Mesenchymal stem cell (in vitro differentiated cells and primary cell): ENCODE data around the gene PPP2R5A.

ENCODE experiments used
- DNase-seq: peaks from one replicate; pipeline ENCODE4 v3.0.0-alpha.2; 2013
- H2AFZ ChIP-seq: one replicate; pipeline ENCODE4 v1.6.1; 2013; ENCODE audit warnings: low read depth, mild to moderate bottlenecking, control low read depth, inconsistent platforms, low read length, moderate library complexity
- H2AK5ac ChIP-seq: 2 replicates; pipeline ENCODE4 v1.6.1; 2013; ENCODE audit warnings: low read length, moderate library complexity, mild to moderate bottlenecking, inconsistent platforms; ENCODE audit not compliant: severe bottlenecking
- H2BK120ac ChIP-seq: one replicate; pipeline ENCODE4 v1.6.1; 2013; ENCODE audit warnings: low read depth, mild to moderate bottlenecking, inconsistent platforms, low read length, moderate library complexity
- H2BK12ac ChIP-seq, 2 experiments: one replicate each; pipeline ENCODE4 v1.6.1; 2013; ENCODE audit warnings: inconsistent platforms in 2 of 2, low read length in 2 of 2, mild to moderate bottlenecking in 2 of 2, moderate library complexity in 2 of 2, control low read depth in 1 of 2
- H2BK15ac ChIP-seq: one replicate; pipeline ENCODE4 v1.6.1; 2013; ENCODE audit warnings: mild to moderate bottlenecking, low read depth, inconsistent platforms; ENCODE audit not compliant: poor library complexity, severe bottlenecking
- H2BK5ac ChIP-seq: 2 replicates; pipeline ENCODE4 v1.6.1; 2013; ENCODE audit warnings: low read depth, mild to moderate bottlenecking, low read length, control low read depth, inconsistent platforms; ENCODE audit not compliant: poor library complexity, severe bottlenecking
- H3K14ac ChIP-seq, 2 experiments: one replicate each; pipeline ENCODE4 v1.6.1; 2013; ENCODE audit warnings: inconsistent platforms in 2 of 2, low read length in 2 of 2, control low read depth in 1 of 2, mild to moderate bottlenecking in 1 of 2, moderate library complexity in 1 of 2
- H3K18ac ChIP-seq, 2 experiments: one replicate each; pipeline ENCODE4 v1.6.1; 2013; ENCODE audit warnings: inconsistent platforms in 2 of 2, low read length in 2 of 2, control low read depth in 1 of 2, low read depth in 1 of 2, mild to moderate bottlenecking in 1 of 2
- H3K23ac ChIP-seq, 2 experiments: one replicate each; pipeline ENCODE4 v1.6.1; 2013; ENCODE audit warnings: inconsistent platforms in 2 of 2, low read length in 2 of 2, mild to moderate bottlenecking in 2 of 2, moderate library complexity in 2 of 2, control low read depth in 1 of 2
- H3K27ac ChIP-seq: 2 replicates; pipeline ENCODE4 v1.5.1; 2013; ENCODE audit warnings: mild to moderate bottlenecking, moderate library complexity, low read length, control low read depth, inconsistent platforms; ENCODE audit not compliant: poor library complexity, severe bottlenecking
- H3K27me3 ChIP-seq, 2 experiments: 2 replicates each; pipeline versions ENCODE4 v1.6.1 to v1.7.0; 2013; ENCODE audit warnings: low read length in 2 of 2, mild to moderate bottlenecking in 2 of 2, moderate library complexity in 2 of 2, control low read depth in 1 of 2, inconsistent platforms in 1 of 2; ENCODE audit not compliant: control insufficient read depth in 1 of 2, insufficient read depth in 1 of 2
- H3K36me3 ChIP-seq, 2 experiments: 2 replicates each; pipeline versions ENCODE4 v1.6.1 to v1.7.0; 2013; ENCODE audit warnings: low read length in 2 of 2, control low read depth in 1 of 2, inconsistent platforms in 1 of 2, low read depth in 1 of 2, mild to moderate bottlenecking in 1 of 2; ENCODE audit not compliant: insufficient read depth in 2 of 2, control insufficient read depth in 1 of 2
- H3K4ac ChIP-seq, 2 experiments: one replicate each; pipeline ENCODE4 v1.6.1; 2013; ENCODE audit warnings: inconsistent platforms in 2 of 2, low read length in 2 of 2, mild to moderate bottlenecking in 2 of 2, moderate library complexity in 2 of 2, control low read depth in 1 of 2, low read depth in 1 of 2
- H3K4me1 ChIP-seq: 2 replicates; pipeline ENCODE4 v1.6.1; 2013; ENCODE audit warnings: low read depth, low read length, control low read depth; ENCODE audit not compliant: control insufficient read depth, insufficient read depth
- H3K4me2 ChIP-seq: 2 replicates; pipeline ENCODE4 v1.6.1; 2013; ENCODE audit warnings: low read length, mild to moderate bottlenecking, inconsistent platforms; ENCODE audit not compliant: poor library complexity, severe bottlenecking
- H3K4me3 ChIP-seq, 2 experiments: 2 replicates each; pipeline versions ENCODE4 v1.5.1 to v1.7.0; 2013; ENCODE audit warnings: low read length in 2 of 2, mild to moderate bottlenecking in 2 of 2, control low read depth in 1 of 2, low read depth in 1 of 2; ENCODE audit not compliant: insufficient read depth in 1 of 2
- H3K79me1 ChIP-seq: replicated peaks from 2 replicates; pipeline ENCODE4 v1.6.1; 2013; ENCODE audit warnings: mild to moderate bottlenecking, control low read depth, low read length, inconsistent platforms; ENCODE audit not compliant: poor library complexity, severe bottlenecking
- H3K9ac ChIP-seq: 2 replicates; pipeline ENCODE4 v1.7.0; 2013; ENCODE audit warnings: mild to moderate bottlenecking, low read length, moderate library complexity
- H3K9me3 ChIP-seq: 2 replicates; pipeline ENCODE4 v1.7.0; 2013; ENCODE audit warnings: mild to moderate bottlenecking, low read length; ENCODE audit not compliant: control insufficient read depth
- H4K8ac ChIP-seq: one replicate; pipeline ENCODE4 v1.6.1; 2013; ENCODE audit warnings: inconsistent platforms, mild to moderate bottlenecking, low read length, moderate library complexity
- H4K91ac ChIP-seq: one replicate; pipeline ENCODE4 v1.6.1; 2013; ENCODE audit warnings: mild to moderate bottlenecking, low read length, inconsistent platforms
- WGBS: methylation state at CpG from one replicate; pipeline ENCODE4 v1.1.7; 2013; ENCODE audit warnings: mixed read lengths; 5-methylcytosine and 5-hydroxymethylcytosine counted together

Gene PPP2R5A

GRCh38 chr1:212271823-212272485 lies 13.3 kb upstream of the PPP2R5A start:
- Histone ChIP-seq H3K14ac (no peak overlapping the region), H3K4me1 (no peaks in the 10 kb centered on the region), H3K36me3 (no peaks in the 10 kb centered on the region), H3K4ac (no peak overlapping the region), H2BK12ac (no peak overlapping the region), H3K27ac (no peak overlapping the region), H2AK5ac (no peak overlapping the region), H2BK5ac (no peak overlapping the region), H3K27me3 (peaks cover 10 to 18% of the 10 kb centered on the region in 2 experiments), H3K23ac (no peak overlapping the region), H3K4me3 (no peak overlapping the region), H2BK15ac (no peak overlapping the region), H2AFZ (no peak overlapping the region), H3K9me3 (no peaks in the 10 kb centered on the region), H3K79me1 (no peaks in the 10 kb centered on the region), H4K8ac (no peak overlapping the region), H4K91ac (no peak overlapping the region), H2BK120ac (no peak overlapping the region), H3K18ac (no peak overlapping the region), H3K4me2 (no peak overlapping the region), H3K9ac (no peak overlapping the region)
- DNase-seq, result no peak
- WGBS, result 93% methylated on average over 3 of the region's 3 CpGs

- Histone ChIP-seq H3K4me2 (no peak overlapping the region), H3K4ac (no peak overlapping the region), H2BK120ac (no peak overlapping the region), H2AFZ (no peak overlapping the region), H3K9me3 (no peaks in the 10 kb centered on the region), H3K4me1 (peaks cover 2% of the 10 kb centered on the region), H3K79me1 (no peaks in the 10 kb centered on the region), H2BK12ac (no peak overlapping the region), H3K27me3 (no peaks in the 10 kb centered on the region), H3K27ac (no peak overlapping the region), H4K8ac (no peak overlapping the region), H3K36me3 (no peaks in the 10 kb centered on the region), H4K91ac (no peak overlapping the region), H3K9ac (no peak overlapping the region), H2AK5ac (no peak overlapping the region), H3K18ac (no peak overlapping the region), H3K4me3 (no peak overlapping the region), H2BK5ac (no peak overlapping the region), H3K23ac (no peak overlapping the region), H3K14ac (no peak overlapping the region), H2BK15ac (no peak overlapping the region)
- DNase-seq, result peak; percentile 75
- no CpG with 5 or more reads among the region's 2 CpGs for WGBS
Observed at GRCh38 chr1:212281590-212281989, 3.6 kb upstream of the PPP2R5A start.

- Histone ChIP-seq H3K27me3 (no peaks in the 10 kb centered on the region), H3K79me1 (peaks cover 1% of the 10 kb centered on the region), H3K18ac (no peak overlapping the region), H3K23ac (no peak overlapping the region), H2AK5ac (no peak overlapping the region), H3K4ac (no peak overlapping the region), H2BK12ac (no peak overlapping the region), H3K9ac (no peak overlapping the region), H4K8ac (no peak overlapping the region), H2AFZ (no peak overlapping the region), H3K4me1 (peaks cover 5% of the 10 kb centered on the region), H3K27ac (no peak overlapping the region), H2BK15ac (no peak overlapping the region), H2BK120ac (no peak overlapping the region), H2BK5ac (no peak overlapping the region), H3K36me3 (no peaks in the 10 kb centered on the region), H3K4me3 (peak overlapping the region in 1 of 2 experiments; percentile 99), H3K9me3 (no peaks in the 10 kb centered on the region), H3K4me2 (no peak overlapping the region), H3K14ac (no peak overlapping the region), H4K91ac (no peak overlapping the region)
- DNase-seq, result no peak
- 95% methylated on average over 9 of the region's 9 CpGs for WGBS
Observed at GRCh38 chr1:212283741-212284140, 1.5 kb upstream of the PPP2R5A start.

DNA sequence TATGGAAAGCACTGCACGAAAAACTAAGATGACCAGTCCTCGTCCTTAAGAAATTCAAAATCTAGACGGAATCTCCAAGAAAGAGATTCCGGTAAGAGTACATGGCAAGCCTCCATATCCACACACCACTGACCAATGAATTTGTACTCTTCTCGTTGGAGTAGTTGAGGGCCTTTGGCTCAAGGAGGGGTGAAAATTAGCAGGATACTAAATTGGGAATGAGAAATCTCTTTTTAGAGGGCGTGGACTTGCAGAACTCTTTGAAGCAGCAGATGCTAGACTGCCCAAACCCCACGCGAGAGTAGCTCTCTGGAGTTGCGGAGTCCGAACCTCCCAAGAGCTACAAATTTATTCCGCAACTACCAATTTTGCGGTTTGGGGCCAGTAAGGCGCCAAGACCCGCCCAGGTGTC lies 872 bp upstream of the PPP2R5A start:
- peak overlapping the region; percentile 92 for H3K9ac ChIP-seq
- peak overlapping the region in 1 of 2 experiments; percentile 66 for H2BK12ac ChIP-seq
- H3K23ac ChIP-seq, result no peak overlapping the region
- no peak overlapping the region for H4K91ac ChIP-seq
- H3K79me1 ChIP-seq, result peaks cover 1% of the 10 kb centered on the region
- peak overlapping the region; percentile 95 for H4K8ac ChIP-seq
- no peaks in the 10 kb centered on the region for H3K9me3 ChIP-seq
- H3K27ac ChIP-seq, result no peak overlapping the region
- WGBS, result 23% methylated on average over 13 of the region's 14 CpGs
- peak overlapping the region; percentile 73 for H2BK120ac ChIP-seq
- H3K14ac ChIP-seq, result no peak overlapping the region
- no peaks in the 10 kb centered on the region for H3K36me3 ChIP-seq
- H3K4me1 ChIP-seq, result peaks cover 5% of the 10 kb centered on the region
- DNase-seq, result no peak
- H3K18ac ChIP-seq, result peak overlapping the region; percentile 75 to 79
- no peak overlapping the region for H3K4ac ChIP-seq
- H2BK5ac ChIP-seq, result no peak overlapping the region
- no peak overlapping the region for H2AK5ac ChIP-seq
- H3K4me2 ChIP-seq, result peak overlapping the region; percentile 98
- H3K27me3 ChIP-seq, result no peaks in the 10 kb centered on the region
- H2AFZ ChIP-seq, result peak overlapping the region; percentile 91
- peak overlapping the region; percentile 77 to 99 for H3K4me3 ChIP-seq
- H2BK15ac ChIP-seq, result no peak overlapping the region
